HG03521 (cell line): Measurements from ENCODE around the gene DGCR6.
"Not testable (repeated sequence)": the region's sequence is repeated elsewhere in the genome, so short reads cannot be mapped to it uniquely, and the experiment has no call there.

Experiments
- ATAC-seq: cut with Tn5 transposase; IDR thresholded peaks from one replicate; pipeline ENCODE4 v1.9.1; 2021; ENCODE audit warnings: mild to moderate bottlenecking, moderate library complexity; ENCODE audit not compliant: unreplicated experiment

Gene DGCR6

GRCh38 chr22:18929459-18929858 is 23.3 kb downstream of the DGCR6 start:
- no peak for ATAC-seq

- ATAC-seq: no peak
These were observed 26.0 kb downstream of the DGCR6 start for GRCh38 chr22:18931905-18932652.

DNA sequence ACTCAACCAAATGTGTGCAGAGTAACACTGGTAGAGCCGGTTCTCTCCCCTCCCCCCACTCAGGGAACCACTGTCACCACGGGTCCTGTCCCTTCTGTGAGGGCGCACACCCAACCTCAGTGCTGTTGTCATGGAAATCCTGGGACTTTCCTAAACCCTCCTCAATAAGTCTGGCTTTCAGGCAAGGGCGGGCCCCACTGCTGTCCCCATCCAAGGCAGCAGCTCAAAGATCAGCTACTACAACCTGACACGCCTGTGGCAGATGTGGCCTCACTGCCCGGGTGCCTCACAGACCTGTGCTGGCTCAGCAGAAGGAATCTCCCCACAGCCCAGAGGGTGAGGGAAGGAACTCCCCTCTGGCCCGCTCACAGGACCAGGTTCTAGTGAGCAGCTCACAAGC is 27.8 kb downstream of the DGCR6 start:
- no peak for ATAC-seq

GRCh38 chr22:18934688-18935087 is 28.6 kb downstream of the DGCR6 start:
- not testable (repeated sequence) for ATAC-seq

DNA sequence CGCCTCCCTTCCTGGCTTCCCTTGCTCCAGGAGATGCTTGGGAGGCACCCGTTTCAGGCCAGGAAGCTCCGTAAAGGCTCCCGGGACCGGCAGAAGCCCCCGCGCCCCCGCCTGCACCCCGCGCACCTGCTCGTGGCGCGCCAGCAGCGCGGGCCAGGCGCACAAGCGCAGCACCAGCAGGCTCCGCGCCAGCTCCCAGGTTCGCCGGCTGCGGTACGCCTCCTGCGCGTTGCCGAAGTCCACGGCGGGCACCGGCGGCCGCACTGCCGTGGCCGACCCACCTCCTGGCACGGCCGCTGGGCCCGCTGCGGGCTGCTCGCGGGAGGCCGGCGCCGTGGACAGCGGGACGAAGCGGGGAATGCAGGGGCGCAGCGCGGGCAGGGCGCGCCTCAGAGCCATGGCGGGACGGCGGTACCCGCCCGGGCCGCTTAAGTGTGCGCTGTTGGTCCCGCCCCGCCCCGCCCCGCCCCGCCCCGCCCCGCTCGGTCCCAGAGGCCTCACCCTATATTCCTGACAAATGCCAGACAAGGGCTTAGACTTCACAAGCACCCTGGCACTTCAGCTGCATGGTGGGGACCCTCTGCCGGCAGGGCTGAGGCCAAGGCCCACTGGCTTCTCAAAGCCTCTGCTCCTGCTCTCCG is 29.9 kb downstream of the DGCR6 start, which contains the start of gene PRODH:
Gene PRODH (minus strand): TSS at position 405 of the 641 bp plus-strand sequence. CDS start 6 bp downstream, at position 399.
- no peak for ATAC-seq

GRCh38 chr22:18938691-18939090 is 32.6 kb downstream of the DGCR6 start:
- ATAC-seq: not testable (repeated sequence)

- not testable (repeated sequence) for ATAC-seq
These were observed 41.0 kb downstream of the DGCR6 start for GRCh38 chr22:18947105-18947504.

- no peak for ATAC-seq
These were observed 41.8 kb downstream of the DGCR6 start for GRCh38 chr22:18947905-18948304.

DNA sequence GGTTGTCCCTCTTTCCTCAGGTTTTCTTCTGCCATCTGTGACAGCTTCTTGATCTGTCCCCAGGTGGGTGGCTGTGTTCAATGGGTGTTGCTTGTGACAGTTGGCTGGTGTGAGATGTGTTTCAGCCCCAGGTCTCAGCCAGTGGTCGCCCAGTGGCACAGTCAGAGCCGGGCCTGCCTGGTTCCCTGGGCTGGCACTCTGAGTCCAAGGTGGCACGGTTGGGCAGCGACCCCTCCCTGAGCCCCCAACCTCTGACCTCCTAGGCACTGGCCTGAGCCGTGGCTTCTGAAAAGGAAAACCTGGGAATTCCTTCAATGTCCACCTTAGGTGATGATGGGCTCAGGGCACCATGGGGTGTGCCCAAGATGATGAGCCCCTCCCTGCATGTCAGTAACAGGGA is 44.0 kb downstream of the DGCR6 start:
- ATAC-seq: no peak

GRCh38 chr22:18952022-18952421 is 45.9 kb downstream of the DGCR6 start:
- no peak for ATAC-seq

- not testable (repeated sequence) for ATAC-seq
These were observed 47.0 kb downstream of the DGCR6 start for GRCh38 chr22:18953128-18953527.

- not testable (repeated sequence) for ATAC-seq
These were observed 48.3 kb downstream of the DGCR6 start for GRCh38 chr22:18954303-18954989.

GRCh38 chr22:18954990-18955571 is 49.0 kb downstream of the DGCR6 start:
- ATAC-seq: no peak

DNA sequence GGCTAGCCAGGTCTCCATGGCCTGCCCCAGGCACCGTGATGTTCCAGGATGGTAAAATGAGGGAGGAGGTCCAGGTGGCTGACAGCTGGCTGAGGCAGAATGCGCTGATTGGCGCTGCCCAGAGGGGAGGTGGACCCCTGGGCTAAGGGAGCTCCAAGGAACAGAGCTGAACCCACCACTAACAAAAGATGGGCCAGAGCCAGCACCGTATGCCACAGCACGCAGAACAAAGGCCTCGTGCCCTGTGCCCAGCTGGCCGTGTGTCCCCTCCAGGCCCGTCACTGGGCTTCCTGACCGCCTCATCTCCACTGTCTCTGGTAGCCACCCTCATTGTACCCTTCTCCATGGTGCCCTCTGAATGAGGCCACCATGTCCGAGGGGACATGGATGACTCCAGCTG is 49.6 kb downstream of the DGCR6 start:
- no peak for ATAC-seq

DNA sequence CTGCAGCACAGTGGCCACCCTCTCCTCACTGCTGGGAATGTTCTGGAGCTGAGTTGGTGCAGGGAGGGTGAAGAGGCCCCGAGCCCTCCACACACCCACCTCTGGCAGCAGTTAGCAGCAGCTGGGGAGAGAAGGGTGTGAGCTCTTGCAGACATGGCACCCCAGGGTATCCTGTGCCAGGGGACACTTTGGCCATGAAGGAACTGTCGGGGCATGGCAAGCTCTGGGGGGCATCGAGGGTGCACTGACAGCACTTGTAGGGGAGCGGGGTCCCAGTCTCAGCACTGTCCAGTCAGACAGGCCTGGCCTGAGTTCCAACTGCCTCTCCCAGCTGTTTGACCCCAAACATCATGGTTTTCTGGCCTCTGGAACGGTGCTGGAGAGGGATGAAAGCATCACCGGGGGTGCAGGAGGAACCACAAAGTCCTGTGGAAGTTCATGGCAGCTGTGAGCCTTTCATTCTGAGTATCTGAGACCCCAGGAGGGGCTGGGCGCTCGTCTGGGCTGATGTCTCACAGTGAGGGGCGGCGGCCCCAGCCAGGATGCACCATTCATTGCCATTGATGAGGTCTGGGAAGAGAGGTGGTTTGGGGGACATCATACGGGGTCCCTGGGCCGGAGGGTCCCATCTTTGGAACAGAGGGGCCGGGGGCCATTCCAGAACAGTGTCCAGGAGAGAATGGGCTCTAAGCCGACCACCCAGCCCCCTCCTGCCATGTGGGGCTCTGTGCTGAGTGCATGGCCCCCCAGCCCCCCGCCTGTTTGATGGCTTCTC is 50.2 kb downstream of the DGCR6 start:
- not testable (repeated sequence) for ATAC-seq

- ATAC-seq: not testable (repeated sequence)
These were observed 50.8 kb downstream of the DGCR6 start for GRCh38 chr22:18956956-18957355.

GRCh38 chr22:18957621-18958320 is 51.7 kb downstream of the DGCR6 start:
- ATAC-seq: not testable (repeated sequence)

DNA sequence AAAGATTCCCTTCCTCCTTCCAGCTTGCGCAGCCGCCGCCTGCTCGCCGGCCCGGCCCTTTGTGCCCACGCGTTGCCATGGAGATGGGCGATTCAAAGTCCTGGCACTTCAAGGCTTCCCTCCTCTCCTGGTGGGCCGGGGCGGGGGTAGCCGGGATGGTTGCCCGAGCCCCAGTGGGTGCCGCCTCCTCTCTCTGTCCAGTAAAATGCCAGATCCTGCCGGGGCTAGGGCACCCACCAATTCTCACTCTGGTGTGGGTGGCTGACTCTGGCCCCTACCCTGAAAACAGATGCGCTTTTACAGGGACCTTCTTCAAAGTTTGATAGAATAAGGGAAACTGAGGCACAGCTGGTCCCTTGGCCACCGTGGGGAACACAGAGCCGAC is 52.2 kb downstream of the DGCR6 start:
- not testable (repeated sequence) for ATAC-seq

DNA sequence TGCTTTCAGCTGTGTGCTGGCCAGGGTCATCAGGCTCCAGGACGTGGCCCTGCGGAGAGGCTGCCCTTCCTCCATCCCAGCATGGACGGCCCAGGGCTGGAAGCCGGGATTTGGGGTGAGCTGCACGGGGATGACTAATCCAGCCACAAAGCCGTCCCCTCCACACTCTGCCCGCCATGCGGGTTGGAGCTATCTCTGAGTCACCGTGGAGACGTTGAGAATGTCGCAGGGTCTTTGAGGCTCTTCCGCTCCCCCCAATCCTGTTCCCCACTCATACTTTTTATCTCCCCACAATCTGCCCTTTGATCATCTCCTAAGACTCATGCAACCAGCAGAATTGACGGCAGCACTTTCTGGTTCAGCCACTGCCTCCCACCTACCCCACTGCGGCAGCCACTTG is 52.6 kb downstream of the DGCR6 start:
- ATAC-seq: not testable (repeated sequence)

GRCh38 chr22:18959266-18959665 is 53.1 kb downstream of the DGCR6 start:
- ATAC-seq: not testable (repeated sequence)
